HG03097 (cell line): ENCODE measurements around the gene EHMT1.
A peak's percentile ranks its signal among the peaks of the same experiment; 100 is the strongest.

Experiments used
- ATAC-seq: cut with Tn5 transposase; IDR thresholded peaks from one replicate; pipeline ENCODE4 v1.9.1; 2021; ENCODE audit not compliant: unreplicated experiment, low FRiP score

EHMT1 gene

GRCh38 chr9:137755261-137755927 lies 136.6 kb downstream of the EHMT1 start:
- no peak for ATAC-seq

DNA sequence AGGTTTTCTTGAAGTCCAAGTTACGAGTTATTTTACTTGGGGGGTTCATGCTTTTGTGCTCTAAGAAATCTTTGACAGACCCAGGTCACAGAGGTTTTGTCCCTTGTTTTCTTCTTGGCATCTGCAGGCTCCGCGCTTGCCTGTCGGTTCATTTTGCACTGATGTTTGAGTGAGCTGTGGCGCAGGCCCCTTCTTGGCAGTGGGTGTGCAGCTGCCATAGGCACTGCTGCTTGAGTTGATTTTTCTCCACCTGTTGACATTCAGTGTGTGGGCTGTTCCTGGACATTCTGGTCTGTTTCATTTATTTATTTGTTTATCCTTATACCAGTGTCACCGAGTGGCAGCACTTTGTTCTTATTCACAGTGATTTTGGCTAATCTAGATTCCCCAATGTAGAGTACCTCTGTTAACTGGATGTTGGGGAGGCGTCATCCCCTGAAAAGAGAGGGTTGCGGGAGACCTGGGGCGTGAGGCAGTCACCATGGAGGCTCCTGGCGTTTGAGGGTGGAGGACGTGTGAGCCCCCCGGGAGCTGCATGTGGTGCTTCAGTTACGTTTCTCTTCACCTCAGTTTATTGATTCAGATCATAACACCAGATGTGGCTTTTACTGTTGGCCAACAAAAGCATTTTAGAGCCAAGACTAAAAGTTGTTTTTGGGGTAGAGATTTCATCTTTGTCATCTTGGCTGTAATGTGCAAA lies 137.4 kb downstream of the EHMT1 start:
- no peak for ATAC-seq

GRCh38 chr9:137757139-137757538 lies 138.3 kb downstream of the EHMT1 start:
- ATAC-seq = no peak

- no peak for ATAC-seq
These were observed 138.8 kb downstream of the EHMT1 start for GRCh38 chr9:137757613-137758029.

DNA sequence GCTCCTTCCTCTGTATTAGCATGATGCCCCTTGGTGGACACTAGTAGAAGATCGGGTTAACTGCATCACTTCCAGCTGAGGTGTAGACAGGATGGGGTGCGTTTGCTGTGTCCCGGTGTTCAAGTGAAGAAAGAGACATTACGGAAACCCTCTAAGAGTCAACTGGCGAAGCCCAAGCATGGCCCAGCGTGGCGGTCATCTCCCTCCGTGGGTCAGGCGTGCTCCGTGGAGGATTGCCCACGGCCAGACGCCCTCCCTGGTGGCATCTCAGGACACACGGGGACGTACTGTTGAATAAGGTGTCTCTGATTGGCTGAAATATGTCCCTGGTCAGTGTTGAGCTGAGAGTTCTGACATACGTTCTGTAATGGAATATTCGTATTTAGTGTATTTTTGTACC lies 139.3 kb downstream of the EHMT1 start:
- ATAC-seq = no peak

DNA sequence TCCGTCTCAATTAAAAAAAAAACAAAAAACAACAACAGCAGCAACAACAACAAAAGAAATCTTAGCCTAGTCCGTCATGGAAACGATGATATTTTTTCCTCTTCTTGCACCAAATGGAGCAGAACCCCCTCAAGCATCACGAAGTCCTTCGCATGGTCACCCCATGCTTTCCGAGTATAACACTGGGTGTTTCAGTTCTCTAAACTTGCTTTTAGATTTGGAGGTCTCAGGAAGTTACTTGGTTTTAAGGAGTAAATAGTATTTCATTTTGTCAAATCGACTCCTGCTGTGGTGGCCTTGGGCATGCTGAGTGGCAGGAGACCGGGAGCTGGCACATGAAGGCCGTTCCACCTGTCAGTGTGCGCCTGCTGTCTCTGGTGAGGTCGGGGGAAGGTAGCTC lies 140.3 kb downstream of the EHMT1 start:
- no peak for ATAC-seq

DNA sequence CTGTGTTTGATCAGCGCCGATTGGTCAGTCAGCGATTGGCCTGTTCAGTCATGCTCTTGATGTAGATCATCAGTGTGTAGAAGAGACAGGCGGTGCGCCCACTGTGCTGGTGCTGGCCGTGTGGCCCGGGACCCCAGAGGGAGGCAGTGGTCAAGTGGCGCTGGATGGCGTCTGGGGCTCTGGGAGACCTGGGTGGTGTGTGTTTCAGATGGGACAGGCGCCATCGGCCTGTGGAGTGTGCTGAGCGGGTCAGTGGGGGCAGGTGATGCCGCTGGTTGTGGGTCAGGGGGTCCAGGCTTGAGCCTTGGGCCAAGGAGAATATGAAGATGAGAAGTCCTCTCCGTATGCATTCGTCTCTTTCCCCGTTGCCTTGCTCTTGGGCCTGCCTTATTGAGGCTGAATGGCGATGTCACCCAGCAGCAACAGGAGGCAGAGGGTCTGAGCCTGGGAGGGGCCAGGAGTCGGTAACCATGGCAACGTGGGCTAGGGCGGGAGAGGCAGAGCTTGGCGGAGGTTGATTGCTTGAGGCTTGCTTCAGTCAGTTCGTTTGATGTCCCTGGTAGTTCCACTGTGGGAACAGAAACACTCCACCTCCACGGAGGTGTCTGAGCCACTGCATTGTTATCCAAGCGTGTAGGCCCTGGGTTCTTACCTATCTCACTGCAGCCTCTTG lies 141.0 kb downstream of the EHMT1 start:
- ATAC-seq = no peak

DNA sequence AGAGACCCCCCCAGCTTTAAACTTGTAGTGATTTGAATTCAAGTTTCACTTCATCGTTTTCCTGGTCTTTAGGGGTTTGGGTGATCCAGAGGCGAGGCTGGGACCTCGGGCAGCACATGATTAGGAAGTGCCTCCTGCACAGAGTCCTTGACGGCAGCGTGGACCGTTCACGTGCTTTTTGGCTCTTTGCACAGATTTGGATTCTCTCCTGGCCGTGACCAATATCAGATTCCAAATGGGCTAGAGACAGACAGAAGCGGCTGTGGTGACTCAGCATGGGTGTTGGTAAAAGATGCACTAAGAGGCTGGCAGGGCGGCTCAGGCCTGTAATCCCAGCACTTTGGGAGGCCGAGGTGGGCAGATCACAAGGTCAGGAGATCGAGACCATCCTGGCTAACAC lies 141.6 kb downstream of the EHMT1 start:
- no peak for ATAC-seq

- no peak for ATAC-seq
These were observed 142.2 kb downstream of the EHMT1 start for GRCh38 chr9:137761032-137761431.

DNA sequence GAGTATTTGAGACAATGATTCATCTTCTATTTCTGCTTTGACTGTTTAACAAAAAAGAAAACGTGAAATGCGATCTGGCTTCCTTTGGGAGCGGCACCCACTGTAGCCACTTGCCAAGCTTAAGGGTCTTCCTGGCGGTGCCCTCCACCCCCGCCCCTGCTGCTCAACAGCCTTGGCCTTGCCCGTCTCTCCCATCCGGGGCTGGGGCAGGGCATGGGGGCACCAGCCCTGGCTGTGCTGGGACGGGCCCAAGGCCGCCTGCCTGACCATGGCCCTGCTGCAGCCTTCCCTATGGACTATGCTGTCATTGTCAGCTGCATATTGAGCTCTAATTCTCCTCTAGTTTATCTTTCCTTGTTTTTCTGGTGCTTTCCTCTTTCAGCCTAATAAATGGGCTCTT lies 143.0 kb downstream of the EHMT1 start:
- no peak for ATAC-seq

GRCh38 chr9:137762414-137763061 lies 143.7 kb downstream of the EHMT1 start:
- peak; percentile 40 for ATAC-seq

DNA sequence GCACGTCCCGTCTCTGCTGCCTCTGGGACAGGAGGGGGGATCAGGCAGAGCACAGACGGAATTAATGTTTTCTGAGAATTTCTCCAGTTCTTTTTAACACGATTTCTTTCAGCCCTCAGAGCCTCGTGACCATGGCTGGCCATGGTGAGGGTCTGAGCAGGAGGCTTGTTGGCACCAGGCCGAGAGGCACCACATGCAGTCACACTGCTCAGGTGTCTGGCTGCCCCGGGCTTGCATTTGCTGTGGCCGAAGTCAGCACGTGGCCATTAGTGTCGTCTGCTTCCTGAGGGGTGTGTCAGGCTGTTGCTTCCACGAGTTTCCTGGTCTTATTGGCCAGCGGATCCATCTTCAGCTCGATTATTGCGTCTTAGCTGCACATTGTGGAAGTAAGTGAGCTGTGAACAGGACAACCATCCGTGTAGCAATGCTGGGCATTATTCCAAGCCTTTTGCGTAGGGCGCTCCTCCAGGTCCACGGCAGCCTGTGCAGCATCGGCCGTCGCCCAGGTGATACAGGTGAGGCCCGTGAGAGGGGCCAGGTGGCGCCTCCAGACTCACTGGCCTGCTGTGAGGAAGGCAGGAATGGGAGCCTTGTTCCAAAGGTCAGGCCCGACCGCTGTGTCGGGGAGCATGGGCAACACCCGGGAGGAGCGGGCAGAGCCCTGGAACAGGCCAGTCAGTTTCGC lies 144.6 kb downstream of the EHMT1 start:
- no peak for ATAC-seq

GRCh38 chr9:137764171-137764671 lies 145.4 kb downstream of the EHMT1 start:
- ATAC-seq = no peak

DNA sequence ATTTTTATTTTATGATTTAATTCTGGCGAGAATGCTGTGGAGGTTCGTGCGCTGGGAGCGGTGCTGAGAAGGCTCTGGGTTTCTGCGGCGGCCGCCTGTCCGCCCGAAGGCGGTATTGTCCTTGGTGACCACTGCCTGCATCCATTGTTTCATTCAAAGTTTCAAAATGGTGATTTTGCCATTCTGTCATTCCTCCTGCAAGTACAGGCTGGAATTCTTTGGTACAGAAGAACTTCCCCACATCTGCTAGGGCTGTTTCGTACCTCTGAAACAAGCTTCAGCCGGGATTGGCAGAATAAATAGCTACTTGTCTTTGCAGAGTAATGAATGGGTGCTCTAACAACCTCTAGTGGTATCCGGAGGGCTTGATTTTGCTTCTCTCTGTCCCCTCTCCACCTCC lies 146.2 kb downstream of the EHMT1 start:
- no peak for ATAC-seq

- ATAC-seq = no peak
These were observed 146.7 kb downstream of the EHMT1 start for GRCh38 chr9:137765536-137765935.

- ATAC-seq = no peak
These were observed 152.8 kb downstream of the EHMT1 start for GRCh38 chr9:137771580-137771979.

DNA sequence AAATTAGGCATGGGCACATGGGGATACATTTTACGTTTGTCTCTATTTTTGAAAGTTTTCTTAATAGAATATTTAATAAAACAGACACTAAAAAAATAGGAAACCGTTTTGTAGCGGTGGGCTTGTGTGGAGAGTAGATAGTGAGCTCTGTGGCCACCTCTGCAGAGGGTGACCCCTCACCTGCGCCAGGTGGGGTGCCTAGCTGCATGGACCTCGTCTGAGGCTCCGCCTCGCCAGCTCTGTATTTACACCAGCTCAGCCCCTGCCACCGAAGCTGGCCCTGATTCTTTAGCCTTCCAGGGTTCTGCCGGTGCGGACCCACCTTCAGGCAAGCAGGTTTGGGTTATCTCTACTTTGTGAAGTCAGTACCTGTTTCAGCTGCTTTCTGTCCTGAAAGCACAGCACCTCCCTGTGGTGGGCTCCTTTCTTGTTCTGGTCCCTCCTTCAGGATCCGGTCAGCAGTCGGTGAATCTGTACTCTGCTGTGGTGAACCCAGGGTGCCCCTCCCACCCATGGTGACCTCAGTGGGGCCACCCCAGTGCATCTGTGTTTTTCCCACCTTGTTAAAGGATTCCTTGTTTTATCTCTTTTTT lies 153.6 kb downstream of the EHMT1 start:
- ATAC-seq = no peak

DNA sequence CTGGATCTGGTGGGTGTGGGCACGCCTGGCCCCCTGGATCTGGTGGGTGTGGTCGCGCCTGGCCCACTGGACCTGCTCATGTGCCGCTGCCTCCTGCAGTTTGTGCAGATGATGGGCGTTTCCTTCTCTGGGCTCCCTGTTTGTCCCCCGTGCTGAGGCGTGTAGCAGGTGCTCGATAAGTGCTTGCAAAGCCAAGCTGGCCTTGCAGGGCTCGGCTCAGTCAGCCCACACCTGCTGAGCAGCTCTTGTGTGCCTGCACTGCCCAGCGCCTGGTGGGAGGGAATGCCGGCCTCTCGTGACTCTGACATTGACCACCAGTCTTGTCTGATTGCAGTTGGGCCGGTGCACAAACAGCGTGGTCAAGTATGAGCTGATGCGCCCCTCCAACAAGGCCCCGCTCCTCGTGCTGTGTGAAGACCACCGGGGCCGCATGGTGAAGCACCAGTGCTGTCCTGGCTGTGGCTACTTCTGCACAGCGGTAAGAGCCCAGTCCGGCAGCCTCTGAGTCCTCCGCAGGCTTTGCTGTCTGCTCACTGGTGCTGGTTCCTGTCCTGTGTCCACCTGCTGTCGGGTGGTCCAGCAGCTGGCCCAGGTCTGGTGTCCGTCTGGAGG lies 156.1 kb downstream of the EHMT1 start:
- no peak for ATAC-seq

DNA sequence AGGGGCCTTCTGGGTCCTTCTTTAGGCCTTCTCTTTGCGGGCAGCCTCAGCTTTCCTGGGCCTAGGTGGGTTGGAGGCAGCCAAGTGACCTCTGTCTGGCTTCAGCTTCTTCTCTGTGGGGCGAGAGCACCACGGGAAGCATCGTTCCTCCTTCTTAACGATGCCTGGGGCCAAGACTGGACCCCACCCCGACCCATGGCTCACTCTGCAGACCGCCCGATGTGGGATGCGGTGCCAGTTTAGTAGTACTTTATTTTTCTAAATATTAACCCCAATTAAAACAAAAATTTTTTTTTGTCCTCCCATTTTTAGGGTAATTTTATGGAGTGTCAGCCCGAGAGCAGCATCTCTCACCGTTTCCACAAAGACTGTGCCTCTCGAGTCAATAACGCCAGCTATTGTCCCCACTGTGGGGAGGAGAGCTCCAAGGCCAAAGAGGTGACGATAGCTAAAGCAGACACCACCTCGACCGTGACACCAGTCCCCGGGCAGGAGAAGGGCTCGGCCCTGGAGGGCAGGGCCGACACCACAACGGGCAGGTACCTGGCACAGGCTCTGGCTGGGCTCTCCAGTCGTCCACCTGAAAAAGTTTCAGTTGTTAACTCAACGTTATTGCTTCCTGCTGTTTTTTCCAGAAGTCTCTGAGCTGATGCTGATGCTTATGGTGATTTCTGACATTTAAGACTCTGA lies 157.6 kb downstream of the EHMT1 start:
- ATAC-seq = no peak
